HG03139 (cell line): ENCODE results near the gene MYLK4.

Experiments
- ATAC-seq: cut with Tn5 transposase; IDR thresholded peaks from one replicate; pipeline ENCODE4 v1.9.1; 2021; ENCODE audit not compliant: unreplicated experiment

MYLK4 gene

GRCh38 chr6:2633736-2634135 is 117.0 kb downstream of the MYLK4 start:
- no peak for ATAC-seq

- ATAC-seq, result no peak
Measured at GRCh38 chr6:2632976-2633584, 117.6 kb downstream of the MYLK4 start.

GRCh38 chr6:2632368-2632767 is 118.4 kb downstream of the MYLK4 start:
- ATAC-seq, result no peak

- ATAC-seq, result no peak
Measured at GRCh38 chr6:2630891-2631571, 119.7 kb downstream of the MYLK4 start.

- no peak for ATAC-seq
Measured at GRCh38 chr6:2630359-2630758, 120.4 kb downstream of the MYLK4 start.

- ATAC-seq, result no peak
Measured at GRCh38 chr6:2626401-2626800, 124.3 kb downstream of the MYLK4 start.

- ATAC-seq, result no peak
Measured at GRCh38 chr6:2625581-2625980, 125.1 kb downstream of the MYLK4 start.

- no peak for ATAC-seq
Measured at GRCh38 chr6:2624177-2624576, 126.5 kb downstream of the MYLK4 start.

- no peak for ATAC-seq
Measured at GRCh38 chr6:2623295-2623694, 127.4 kb downstream of the MYLK4 start.

- no peak for ATAC-seq
Measured at GRCh38 chr6:2622671-2623070, 128.1 kb downstream of the MYLK4 start.

- no peak for ATAC-seq
Measured at GRCh38 chr6:2619651-2620050, 131.1 kb downstream of the MYLK4 start.

- no peak for ATAC-seq
Measured at GRCh38 chr6:2617729-2618128, 133.0 kb downstream of the MYLK4 start.

GRCh38 chr6:2616811-2617210 is 133.9 kb downstream of the MYLK4 start:
- no peak for ATAC-seq

GRCh38 chr6:2615251-2615650 is 135.5 kb downstream of the MYLK4 start:
- ATAC-seq, result no peak

GRCh38 chr6:2614846-2615245 is 135.9 kb downstream of the MYLK4 start:
- no peak for ATAC-seq

GRCh38 chr6:2614155-2614554 is 136.6 kb downstream of the MYLK4 start:
- no peak for ATAC-seq
